Measurements from ENCODE around the gene PROKR2. TPM values are rescaled to one million over a fixed set of nuclear protein-coding genes. Genes with fewer than 3 reads are reported as not detected.
A peak's percentile ranks its signal among the peaks of the same experiment; 100 is the strongest.

Gene PROKR2
- total RNA-seq, 1 donor from 2014 or later: 5.9 TPM

- Mint-ChIP-seq H3K27me3 (peaks cover 20% of the 10 kb centered on the region), H3K36me3 (no peaks in the 10 kb centered on the region), H3K27ac (no peak overlapping the region), H3K4me3 (no peak overlapping the region), H3K4me1 (ENCODE audit: unreplicated experiment) (no peaks in the 10 kb centered on the region), H3K9me3 (peaks cover 5% of the 10 kb centered on the region)
- TF ChIP-seq, protein P1, sequence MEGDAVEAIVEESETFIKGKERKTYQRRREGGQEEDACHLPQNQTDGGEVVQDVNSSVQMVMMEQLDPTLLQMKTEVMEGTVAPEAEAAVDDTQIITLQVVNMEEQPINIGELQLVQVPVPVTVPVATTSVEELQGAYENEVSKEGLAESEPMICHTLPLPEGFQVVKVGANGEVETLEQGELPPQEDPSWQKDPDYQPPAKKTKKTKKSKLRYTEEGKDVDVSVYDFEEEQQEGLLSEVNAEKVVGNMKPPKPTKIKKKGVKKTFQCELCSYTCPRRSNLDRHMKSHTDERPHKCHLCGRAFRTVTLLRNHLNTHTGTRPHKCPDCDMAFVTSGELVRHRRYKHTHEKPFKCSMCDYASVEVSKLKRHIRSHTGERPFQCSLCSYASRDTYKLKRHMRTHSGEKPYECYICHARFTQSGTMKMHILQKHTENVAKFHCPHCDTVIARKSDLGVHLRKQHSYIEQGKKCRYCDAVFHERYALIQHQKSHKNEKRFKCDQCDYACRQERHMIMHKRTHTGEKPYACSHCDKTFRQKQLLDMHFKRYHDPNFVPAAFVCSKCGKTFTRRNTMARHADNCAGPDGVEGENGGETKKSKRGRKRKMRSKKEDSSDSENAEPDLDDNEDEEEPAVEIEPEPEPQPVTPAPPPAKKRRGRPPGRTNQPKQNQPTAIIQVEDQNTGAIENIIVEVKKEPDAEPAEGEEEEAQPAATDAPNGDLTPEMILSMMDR (conservative IDR thresholded peaks at IDR 0.05): no peak
- no peak for DNase-seq (ENCODE audit: extremely low spot score, unreplicated experiment)
Measured at GRCh38 chr20:5282561-5282960, 34.2 kb downstream of the PROKR2 start.

DNA sequence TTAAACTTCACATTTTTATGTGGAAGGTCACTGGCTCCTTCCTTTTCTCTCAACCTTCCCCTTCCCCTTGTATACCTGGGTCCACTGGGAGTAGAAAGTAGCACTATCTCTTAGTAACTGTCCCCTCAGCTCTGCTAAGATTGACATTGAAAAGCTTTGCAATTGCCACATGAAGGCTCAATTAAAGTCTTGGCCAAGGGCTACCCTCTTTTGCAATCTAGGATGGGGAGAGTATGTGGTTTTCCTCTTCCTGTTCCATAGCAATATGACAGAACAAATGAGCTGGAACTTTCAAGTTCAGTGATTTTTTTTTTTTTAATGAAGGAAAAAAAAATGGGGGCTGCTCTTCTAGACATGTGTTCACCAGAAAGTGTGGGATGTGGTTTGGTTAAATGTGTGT is 37.1 kb downstream of the PROKR2 start:
- Mint-ChIP-seq H3K9me3 (no peaks in the 10 kb centered on the region), H3K4me3 (no peak overlapping the region), H3K36me3 (no peaks in the 10 kb centered on the region), H3K27ac (no peak overlapping the region), H3K4me1 (ENCODE audit: unreplicated experiment) (no peaks in the 10 kb centered on the region), H3K27me3 (peaks cover 24% of the 10 kb centered on the region)
- TF ChIP-seq, protein P1 (conservative IDR thresholded peaks at IDR 0.05): no peak
- DNase-seq (ENCODE audit: extremely low spot score, unreplicated experiment): no peak

GRCh38 chr20:5272268-5272667 is 44.5 kb downstream of the PROKR2 start:
- H3K9me3 Mint-ChIP-seq: no peaks in the 10 kb centered on the region
- peaks cover 32% of the 10 kb centered on the region for H3K27me3 Mint-ChIP-seq

DNA sequence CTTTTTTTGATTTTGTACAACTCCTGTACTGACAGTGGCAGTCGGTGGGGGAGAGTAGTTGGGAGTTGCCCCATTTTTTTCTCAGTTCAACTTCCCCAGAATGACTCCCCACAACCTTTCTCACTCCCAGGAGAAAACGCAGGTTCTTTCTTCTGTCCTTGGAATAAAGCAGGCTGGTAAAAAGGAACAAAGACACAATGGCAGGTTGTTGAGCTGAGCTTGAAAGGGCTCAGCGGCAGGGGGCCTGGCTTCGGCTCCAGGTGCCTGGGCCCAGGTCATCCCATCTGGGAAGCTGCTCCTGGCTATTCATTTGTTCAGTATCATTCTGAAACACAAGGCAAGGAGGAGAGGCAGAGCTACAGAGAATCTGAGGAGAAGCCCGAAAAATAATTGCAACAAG is 46.2 kb downstream of the PROKR2 start:
- peak overlapping the region; percentile 57 for H3K27ac Mint-ChIP-seq
- H3K4me1 Mint-ChIP-seq (ENCODE audit: unreplicated experiment): no peaks in the 10 kb centered on the region
- H3K27me3 Mint-ChIP-seq: peaks cover 36% of the 10 kb centered on the region
- no peak overlapping the region for H3K4me3 Mint-ChIP-seq
- no peaks in the 10 kb centered on the region for H3K9me3 Mint-ChIP-seq
- TF ChIP-seq, protein P1 (conservative IDR thresholded peaks at IDR 0.05): no peak
- DNase-seq (ENCODE audit: extremely low spot score, unreplicated experiment): no peak
- no peaks in the 10 kb centered on the region for H3K36me3 Mint-ChIP-seq

More at GRCh38 chr20:5272268-5272667, 44.5 kb downstream of the PROKR2 start:
- H3K27ac Mint-ChIP-seq: no peak overlapping the region
- no peaks in the 10 kb centered on the region for H3K36me3 Mint-ChIP-seq
- no peak overlapping the region for H3K4me3 Mint-ChIP-seq
- H3K4me1 Mint-ChIP-seq (ENCODE audit: unreplicated experiment): no peaks in the 10 kb centered on the region
- no peak for DNase-seq (ENCODE audit: extremely low spot score, unreplicated experiment)
- TF ChIP-seq, protein P1 (conservative IDR thresholded peaks at IDR 0.05): no peak

DNA sequence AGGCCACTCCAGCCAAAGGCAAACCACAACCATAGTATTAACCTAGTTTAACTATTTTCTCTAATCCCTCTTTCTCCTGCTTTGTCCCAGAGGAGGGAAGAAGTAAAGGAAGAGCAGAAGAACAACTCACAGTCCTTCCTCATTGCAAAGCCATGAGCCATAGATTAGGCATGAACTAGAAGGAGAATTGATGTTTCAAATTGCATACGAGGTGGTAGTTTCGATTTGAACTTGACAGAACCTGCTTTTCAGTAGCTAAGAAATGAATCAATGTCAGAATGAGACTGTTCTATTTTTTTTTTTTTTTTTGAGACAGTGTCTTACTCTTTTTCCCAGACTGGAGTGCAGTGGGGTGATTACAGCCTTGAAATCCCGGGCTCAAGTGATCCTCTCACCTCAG is 48.3 kb downstream of the PROKR2 start:
- Mint-ChIP-seq H3K36me3 (no peaks in the 10 kb centered on the region), H3K27me3 (peaks cover 34% of the 10 kb centered on the region)

More for the DNA sequence above, 48.3 kb downstream of the PROKR2 start:
- Mint-ChIP-seq H3K4me1 (ENCODE audit: unreplicated experiment) (no peaks in the 10 kb centered on the region), H3K4me3 (peak overlapping the region; percentile 44), H3K27ac (peak overlapping the region; percentile 94), H3K9me3 (no peaks in the 10 kb centered on the region)
- DNase-seq (ENCODE audit: extremely low spot score, unreplicated experiment): no peak
- TF ChIP-seq, protein P1 (conservative IDR thresholded peaks at IDR 0.05): no peak

Measured in type B pancreatic cell (in vitro differentiated cells).